Heart right ventricle (tissue), 16 donors: ENCODE results near the gene DIAPH1. TPM values are rescaled to one million over a fixed set of nuclear protein-coding genes. Genes with fewer than 3 reads are reported as not detected.

Experiments
- ATAC-seq, 8 donors: fragments of 200-7000 bp; cut with Tn5 transposase; one replicate each; pipeline ENCODE4 v1.9.1; 2020; ENCODE audit warnings: mild to moderate bottlenecking in 8 of 8, moderate library complexity in 8 of 8, moderate number of reproducible peaks in 1 of 8
- DNase-seq, 2 donors: peaks; one replicate each; pipeline ENCODE4 v3.0.0-alpha.2; 2020
- H3K27ac ChIP-seq, 10 donors: fragments of 200-600 bp; sonication (generic) in 2 of 10; one replicate each; pipeline versions ENCODE4 v1.5.0 to v1.8.0; 2020 to 2022; ENCODE audit warnings: mild to moderate bottlenecking in 3 of 10
- H3K27me3 ChIP-seq, 7 donors: fragments of 200-600 bp; one replicate each; pipeline ENCODE4 v1.8.0; 2021 to 2022; ENCODE audit warnings: mild to moderate bottlenecking in 2 of 7
- H3K36me3 ChIP-seq, 9 donors: fragments of 200-600 bp; sonication (generic) in 1 of 9; one replicate each; pipeline versions ENCODE4 v1.5.0 to v1.8.0; 2020 to 2022; ENCODE audit warnings: mild to moderate bottlenecking in 2 of 9
- H3K4me1 ChIP-seq, 9 donors: fragments of 200-600 bp; sonication (generic) in 1 of 9; one replicate each; pipeline versions ENCODE4 v1.5.0 to v1.8.0; 2020 to 2022; ENCODE audit warnings: mild to moderate bottlenecking in 4 of 9
- H3K4me3 ChIP-seq, 10 donors: fragments of 200-600 bp; sonication (generic) in 2 of 10; one replicate each; pipeline versions ENCODE4 v1.5.0 to v1.8.0; 2020 to 2022; ENCODE audit warnings: mild to moderate bottlenecking in 7 of 10, moderate library complexity in 2 of 10
- H3K9me3 ChIP-seq, 11 donors: fragments of 200-600 bp in 10 of 11; sonication (generic) in 2 of 11; one replicate each; pipeline versions ENCODE4 v1.5.0 to v1.8.0; 2013 to 2022; ENCODE audit warnings: mild to moderate bottlenecking in 2 of 11, control low read depth in 1 of 11, moderate library complexity in 1 of 11
- CTCF ChIP-seq, 9 donors: fragments of 200-600 bp; sonication (generic) in 2 of 9; IDR thresholded peaks; one replicate each; pipeline versions ENCODE4 v1.5.0 to v1.8.0; 2021 to 2022; ENCODE audit warnings: antibody characterized with exemption in 9 of 9, mild to moderate bottlenecking in 5 of 9, moderate library complexity in 1 of 9
- WGBS, 2 donors: extraction: QIAGEN DNeasy Blood & Tissue Kit; methylation state at CpG; one replicate each; pipeline ENCODE4 v1.1.7; 2013; ENCODE audit warnings: inconsistent platforms in 1 of 2; 5-methylcytosine and 5-hydroxymethylcytosine counted together
- intact Hi-C, 10 donors: fragments of 100-400 bp; cut with DNase I; formaldehyde crosslinking; loops; one replicate each; pipeline versions ENCODE4 v1.11.1 to v1.14.2; 2022
- polyA plus RNA-seq, 2 donors: library from polyadenylated mRNA; stranded (reverse); fragments of 200-250 nt; gene quantifications; one replicate each; pipeline ENCODE4 v1.2.3, GENCODE V29; 2013
- total RNA-seq, 10 donors: library from RNA; stranded (reverse); fragmentation: NEBNext Ultra II Directional in 3 of 10; extraction: Animal tissue kit (Norgen Biotek cat#: 25700) in 3 of 10; gene quantifications; one replicate each; pipeline versions ENCODE4 v1.2.1 to v1.2.4, GENCODE V29; 2021 to 2023
- donor health status: Arrhythmogenic right ventricular cardiomyopathy.
- donor health status: ischemic (EF 13 %, LVEDD 7.1; RV severe dilation, severe dysfunction).
- donor health status: healthy with polysubstance abuse.
- donor health status: DM: no; HTN: yes; CAD: no.
- donor health status: DM: no; HTN: no; CAD: no.
- donor health status: ischemic (EF 25% LVEDD 6.9; RV normal size, moderate dysfunction).
- donor health status: ischemic (EF 25% LVEDD 5.7; RV mildly dilated, moderate dysfunction).
- donor health status: healthy.
- donor health status: DM: yes; HTN: yes; CAD: no.
- donor health status: Ischemic cardiomyopathy.
- donor health status: ischemic (EF 35%, LVEDD 5.7; RV mildly dilated, moderate dysfunction).
- donor health status: nonischemic (EF 11% LVEDD 7.7; RV severe dilation, severe dysfunction).
- donor health status: DM: yes; HTN: yes; CAD: no.
- donor health status: PGD.
- donor health status: ischemic (EF 29% LVEDD 5.4; RV normal size, mild dysfunction).
- donor health status: nonischemic (EF 23%, LVEDD 6.1; RV moderate dilation, normal function).

DIAPH1 gene
- total and polyA plus RNA-seq, 12 donors = 27.3 to 93.2 (median 45.6) TPM

- Histone ChIP-seq H3K27ac (peak overlapping the region in 8 of 10 donors; percentile 5 to 95 (median 44)), H3K4me1 (peaks cover 23 to 89% (median 71%) of the 10 kb centered on the region in 9 donors), H3K36me3 (peaks cover 0 to 69% (median 9%) of the 10 kb centered on the region in 9 donors), H3K27me3 (no peaks in the 10 kb centered on the region), H3K4me3 (no peak overlapping the region), H3K9me3 (no peaks in the 10 kb centered on the region)
- no peak for DNase-seq
- no peak for ATAC-seq
- TF ChIP-seq CTCF (IDR thresholded peaks at IDR 0.05) = no peak
- intact Hi-C loops = no loop called here
- WGBS, 2 donors = 83 to 84% methylated on average over 11 of the region's 11 CpGs
Observed at GRCh38 chr5:141517880-141518617, 100.8 kb downstream of the DIAPH1 start.

- no peaks in the 10 kb centered on the region for H3K9me3 ChIP-seq
- peaks cover 0 to 64% (median 9%) of the 10 kb centered on the region in 9 donors for H3K36me3 ChIP-seq
- no peak overlapping the region for H3K4me3 ChIP-seq
- ATAC-seq (no peak), DNase-seq (no peak)
- intact Hi-C loops = no loop called here
- no peaks in the 10 kb centered on the region for H3K27me3 ChIP-seq
- TF ChIP-seq CTCF (IDR thresholded peaks at IDR 0.05) = no peak
- H3K27ac ChIP-seq = peak overlapping the region in 8 of 10 donors; percentile 17 to 95 (median 50)
- H3K4me1 ChIP-seq = peaks cover 22 to 89% (median 68%) of the 10 kb centered on the region in 9 donors
- WGBS, 2 donors = 80 to 85% methylated on average over 8 of the region's 8 CpGs
Observed at GRCh38 chr5:141517312-141517711, 101.5 kb downstream of the DIAPH1 start.

GRCh38 chr5:141516672-141517025, 102.2 kb downstream of the DIAPH1 start:
- TF ChIP-seq CTCF (IDR thresholded peaks at IDR 0.05) = no peak
- Histone ChIP-seq H3K9me3 (no peaks in the 10 kb centered on the region), H3K27ac (peak overlapping the region in 9 of 10 donors; percentile 7 to 95 (median 85)), H3K4me3 (no peak overlapping the region), H3K27me3 (no peaks in the 10 kb centered on the region), H3K4me1 (peaks cover 16 to 89% (median 65%) of the 10 kb centered on the region in 9 donors), H3K36me3 (peaks cover 0 to 69% (median 11%) of the 10 kb centered on the region in 9 donors)
- ATAC-seq (no peak), DNase-seq (peak in 1 of 2 donors; percentile 24)
- WGBS, 2 donors = 73 to 88% methylated on average over 8 of the region's 8 CpGs
- intact Hi-C loops = no loop called here

GRCh38 chr5:141515946-141516671, 102.7 kb downstream of the DIAPH1 start:
- DNase-seq = no peak
- ATAC-seq = no peak
- no peak for TF ChIP-seq CTCF (IDR thresholded peaks at IDR 0.05)
- intact Hi-C loops = no loop called here
- Histone ChIP-seq H3K4me3 (no peak overlapping the region), H3K36me3 (peaks cover 0 to 74% (median 17%) of the 10 kb centered on the region in 9 donors), H3K27ac (peak overlapping the region in 9 of 10 donors; percentile 7 to 95 (median 85)), H3K9me3 (no peaks in the 10 kb centered on the region), H3K27me3 (no peaks in the 10 kb centered on the region), H3K4me1 (peaks cover 15 to 83% (median 60%) of the 10 kb centered on the region in 9 donors)
- WGBS, 2 donors = 86% methylated on average over 4 of the region's 4 CpGs
